ENCODE results near the gene FSTL1. TPM values are rescaled to one million over a fixed set of nuclear protein-coding genes. Genes with fewer than 3 reads are reported as not detected.

The FSTL1 gene
- total and polyA plus RNA-seq, 8 donors, result 7.3 to 131 (median 15.1) TPM

- intact Hi-C loops (cut with DNase I), result no loop called here
- no peak for ATAC-seq
- H3K27ac ChIP-seq, result no peak overlapping the region
- no peak overlapping the region for H3K4me3 ChIP-seq
- H3K27me3 ChIP-seq, result no peaks in the 10 kb centered on the region
- no peak for TF ChIP-seq CTCF (IDR thresholded peaks at IDR 0.05)
- no peaks in the 10 kb centered on the region for H3K9me3 ChIP-seq
- no peak for DNase-seq
- no peak for FAIRE-seq
- H3K36me3 ChIP-seq, result no peaks in the 10 kb centered on the region
- H3K4me1 ChIP-seq, result peaks cover 0 to 11% (median 0%) of the 10 kb centered on the region in 3 donors
These were observed 97.3 kb downstream of the FSTL1 start for GRCh38 chr3:120353463-120353862.

GRCh38 chr3:120352017-120352416, 98.8 kb downstream of the FSTL1 start:
- 79 to 84% methylated on average over 4 of the region's 4 CpGs for WGBS, 2 donors
- ATAC-seq, result no peak
- Histone ChIP-seq H3K4me3 (no peak overlapping the region), H3K4me1 (peaks cover 0 to 11% (median 5%) of the 10 kb centered on the region in 3 donors), H3K27me3 (no peaks in the 10 kb centered on the region), H3K36me3 (no peaks in the 10 kb centered on the region), H3K9me3 (no peaks in the 10 kb centered on the region), H3K27ac (no peak overlapping the region)
- TF ChIP-seq CTCF (IDR thresholded peaks at IDR 0.05), result no peak
- DNase-seq, result no peak
- no peak for FAIRE-seq
- intact Hi-C loops (cut with DNase I), result no loop called here

GRCh38 chr3:120350401-120350941, 100.3 kb downstream of the FSTL1 start:
- no peaks in the 10 kb centered on the region for H3K9me3 ChIP-seq
- intact Hi-C loops (cut with DNase I), result no loop called here
- ATAC-seq (no peak), DNase-seq (peak in 3 of 6 donors; percentile 18 to 39 (median 24)), FAIRE-seq (no peak)
- H3K36me3 ChIP-seq, result no peaks in the 10 kb centered on the region
- no peak for TF ChIP-seq CTCF (IDR thresholded peaks at IDR 0.05)
- H3K4me1 ChIP-seq, result peaks cover 0 to 11% (median 5%) of the 10 kb centered on the region in 3 donors
- WGBS, 2 donors, result 51 to 61% methylated on average over 8 of the region's 8 CpGs
- peak overlapping the region in 2 of 4 donors; percentile 79 to 90 for H3K4me3 ChIP-seq
- H3K27ac ChIP-seq, result peak overlapping the region in 1 of 4 donors; percentile 87
- no peaks in the 10 kb centered on the region for H3K27me3 ChIP-seq

- H3K4me1 ChIP-seq, result peaks cover 0 to 11% (median 9%) of the 10 kb centered on the region in 3 donors
- FAIRE-seq (no peak), DNase-seq (no peak), ATAC-seq (no peak)
- 2% methylated on average over 6 of the region's 6 CpGs for whole genome bisulfite sequencing, 2 donors
- H3K4me3 ChIP-seq, result peak overlapping the region; percentile 76 to 90 (median 80)
- H3K36me3 ChIP-seq, result no peaks in the 10 kb centered on the region
- no peaks in the 10 kb centered on the region for H3K9me3 ChIP-seq
- H3K27me3 ChIP-seq, result no peaks in the 10 kb centered on the region
- TF ChIP-seq CTCF (IDR thresholded peaks at IDR 0.05), result no peak
- H3K27ac ChIP-seq, result peak overlapping the region; percentile 86 to 89 (median 87)
- intact Hi-C loops (cut with DNase I), result no loop called here
These were observed 101.0 kb downstream of the FSTL1 start for GRCh38 chr3:120349855-120350125.

- Histone ChIP-seq H3K4me1 (peaks cover 0 to 11% (median 9%) of the 10 kb centered on the region in 3 donors), H3K27ac (peak within 1 kb of the TSS; percentile 86 to 89 (median 87)), H3K27me3 (no peaks in the 10 kb centered on the region), H3K36me3 (no peaks in the 10 kb centered on the region), H3K9me3 (no peaks in the 10 kb centered on the region), H3K4me3 (peak within 1 kb of the TSS; percentile 76 to 90 (median 80))
- FAIRE-seq (no peak), ATAC-seq (peak; percentile 90 to 97 (median 94)), DNase-seq (peak; percentile 86 to 94 (median 92))
- 0% methylated on average over 79 to 95 of the region's 95 CpGs for WGBS, 2 donors
- TF ChIP-seq CTCF (IDR thresholded peaks at IDR 0.05), result peak in 1 of 4 donors; percentile 5
- intact Hi-C loops (cut with DNase I), result no loop called here
These were observed 101.6 kb downstream of the FSTL1 start, which contains the start of gene LRRC58 for GRCh38 chr3:120348991-120349854. TSS of gene LRRC58 (minus strand) at chr3:120349354. CDS start at chr3:120349243, 111 bp downstream.
